GM18526 (cell line): Measurements from ENCODE around the gene CROCC2.

Experiments
- POLR2A ChIP-seq: IDR thresholded peaks from 3 replicates; pipeline ENCODE4 v1.6.1; 2011; ENCODE audit not compliant: insufficient read length; ENCODE audit errors: extremely low read depth

Gene CROCC2

DNA sequence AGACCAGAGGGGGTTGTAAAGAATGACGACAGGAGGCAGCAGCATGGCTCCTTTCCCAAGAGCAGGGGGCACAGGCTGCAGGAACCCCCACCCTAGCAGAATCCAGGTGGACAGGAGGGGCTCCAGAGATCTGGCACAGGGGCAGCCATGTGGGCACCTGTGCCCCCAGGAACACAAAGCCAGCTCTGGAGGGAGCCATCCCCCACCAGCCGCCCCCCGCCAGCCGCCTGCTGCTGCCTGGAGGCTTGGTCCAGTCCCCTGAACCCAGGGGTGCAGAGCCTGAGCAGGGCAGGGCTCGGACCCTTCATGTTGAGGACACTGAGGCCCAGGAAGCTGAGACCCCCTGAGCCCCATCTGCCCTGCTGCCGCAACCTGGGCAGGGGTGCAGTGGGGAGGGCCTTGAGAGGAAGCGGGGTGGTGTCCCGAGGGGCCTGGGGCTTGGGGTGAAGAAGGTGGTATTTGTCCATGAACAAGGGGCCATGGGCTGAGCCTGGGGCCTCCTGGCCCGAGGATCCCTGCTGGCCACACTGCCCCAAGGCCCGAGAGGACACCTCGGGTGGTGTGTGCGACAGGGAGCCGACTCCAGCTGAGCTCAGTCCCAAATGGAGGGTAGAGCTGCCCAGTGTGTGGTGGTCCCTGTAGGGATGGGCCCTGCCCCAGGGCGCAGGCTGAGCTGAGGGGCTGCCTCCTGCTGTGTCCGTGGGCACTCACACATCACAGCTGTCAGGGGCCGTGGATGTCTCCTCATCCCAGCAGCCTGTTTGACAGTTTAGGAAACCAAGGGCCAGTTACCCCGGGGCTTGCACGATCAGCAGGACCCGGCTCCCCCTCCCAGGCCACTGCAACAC is 52.5 kb downstream of the CROCC2 start:
- TF ChIP-seq POLR2A = no peak

DNA sequence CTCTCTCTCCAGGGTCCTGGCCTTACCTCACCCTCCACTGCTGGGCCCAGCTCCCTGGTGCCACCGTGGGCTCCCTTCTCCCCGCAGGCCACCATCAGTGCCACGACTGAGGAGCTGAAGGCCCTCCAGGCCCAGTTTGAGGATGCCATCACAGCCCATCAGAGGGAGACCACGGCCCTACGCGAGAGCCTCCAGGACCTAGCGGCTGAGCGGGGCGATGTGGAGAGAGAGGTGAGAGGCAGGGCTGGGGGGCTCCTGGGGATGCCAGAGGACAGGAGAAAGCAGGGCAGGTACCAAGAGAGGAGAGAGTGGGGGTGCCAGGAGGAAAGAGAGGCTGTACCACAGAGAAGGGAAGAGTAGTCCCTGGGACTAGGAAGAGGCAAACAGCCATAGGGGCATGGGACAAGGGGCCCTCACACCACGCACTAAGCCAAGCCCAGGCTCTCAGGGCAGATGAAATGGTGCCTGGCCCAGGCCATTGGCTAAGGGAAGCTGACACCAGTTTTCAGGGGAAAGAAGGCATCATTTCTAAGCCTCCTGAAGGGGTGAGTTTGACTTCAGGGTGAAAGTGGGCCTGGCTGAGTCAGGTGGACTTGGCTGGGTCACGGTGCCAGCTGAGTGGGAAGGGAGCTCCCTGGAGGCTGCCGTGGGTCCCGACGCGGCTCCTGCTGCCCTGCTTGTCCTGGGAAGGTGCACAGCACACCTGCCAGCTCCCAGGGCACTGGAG is 53.2 kb downstream of the CROCC2 start:
- no peak for TF ChIP-seq POLR2A

DNA sequence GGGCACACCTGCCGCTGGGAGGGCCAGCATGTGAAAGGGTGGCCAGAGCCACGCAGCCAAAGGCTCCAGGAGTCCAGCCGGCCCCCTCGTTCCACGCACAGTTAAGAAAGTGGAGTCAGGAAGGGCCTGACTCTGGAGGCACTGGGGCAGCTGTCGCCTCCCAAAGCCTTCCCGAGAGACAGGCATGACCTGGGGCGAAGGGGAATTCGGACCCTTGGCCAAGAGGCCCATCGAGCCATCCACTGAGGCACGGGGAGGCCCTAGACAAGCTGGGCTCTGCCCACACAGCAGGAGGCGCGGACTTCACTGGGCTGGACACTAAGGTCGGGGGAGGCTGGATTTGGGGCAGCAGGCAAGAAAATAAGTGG is 53.8 kb downstream of the CROCC2 start:
- no peak for TF ChIP-seq POLR2A

DNA sequence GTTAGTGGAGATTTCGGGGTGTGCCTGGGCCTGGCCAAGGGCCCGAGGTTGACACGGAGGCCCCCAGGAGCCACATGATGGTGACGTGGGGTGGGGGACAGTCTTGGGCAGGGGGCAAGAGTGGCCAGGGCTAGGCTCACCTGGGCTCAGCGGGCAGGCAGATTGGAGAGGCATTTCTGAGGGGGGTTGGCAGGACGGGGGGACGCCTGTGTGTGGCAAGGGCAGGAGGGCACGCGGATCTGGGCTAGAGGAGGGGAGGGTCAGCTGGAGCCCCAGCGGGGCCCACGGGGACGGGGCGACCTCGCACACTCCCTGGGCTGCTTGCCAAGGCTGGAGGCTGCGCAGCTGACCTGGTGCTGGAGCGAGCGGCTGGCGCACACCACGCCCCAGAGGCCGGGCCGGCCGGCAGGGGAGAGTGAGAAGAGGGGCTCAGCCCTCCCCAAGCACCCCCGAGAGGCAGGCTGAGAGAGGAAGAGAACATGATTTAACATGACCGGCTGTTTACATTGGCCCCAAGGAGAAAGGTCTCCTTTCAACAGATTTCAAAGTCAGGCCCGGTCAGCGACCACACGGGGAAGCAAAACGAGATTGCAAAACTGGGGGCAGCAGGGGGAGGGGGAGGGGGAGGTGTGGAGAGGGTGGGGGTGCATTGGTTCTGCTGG is 54.3 kb downstream of the CROCC2 start:
- no peak for TF ChIP-seq POLR2A

DNA sequence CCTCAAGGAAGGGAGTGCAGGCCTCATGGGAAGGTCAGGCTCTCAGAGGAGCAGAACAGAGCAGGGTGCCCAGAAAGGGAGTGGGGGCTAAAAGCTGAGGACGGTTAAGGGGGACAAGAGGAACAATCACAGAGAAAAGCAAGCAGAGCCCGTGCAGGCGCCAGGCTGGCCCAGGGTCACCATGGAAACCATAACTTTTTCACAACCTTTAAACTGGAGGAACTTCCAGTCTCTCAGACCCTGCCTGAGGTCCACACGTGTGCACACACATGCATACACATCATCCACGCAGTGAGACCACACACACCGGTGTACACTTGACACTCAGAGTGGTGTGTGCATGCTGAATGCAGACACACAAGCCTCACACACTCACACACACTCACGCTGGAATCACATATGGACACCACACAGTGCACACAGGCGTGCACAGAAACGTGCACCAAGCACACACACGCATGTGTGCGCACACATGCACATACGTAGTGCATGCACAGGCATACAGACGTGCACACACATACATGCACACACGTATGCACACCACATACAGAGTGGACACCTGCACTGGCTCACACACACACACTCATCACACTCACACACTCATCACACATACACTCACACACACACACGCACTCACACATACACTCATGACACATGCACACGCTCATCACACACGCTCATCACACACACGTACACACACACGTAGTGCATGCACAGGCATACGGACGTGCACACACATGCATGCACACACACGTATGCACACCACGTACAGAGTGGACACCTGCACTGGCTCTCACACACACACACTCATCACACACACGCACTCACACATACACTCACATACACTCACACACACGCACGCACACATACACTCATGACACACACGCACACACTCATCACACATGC is 55.1 kb downstream of the CROCC2 start:
- no peak for TF ChIP-seq POLR2A

DNA sequence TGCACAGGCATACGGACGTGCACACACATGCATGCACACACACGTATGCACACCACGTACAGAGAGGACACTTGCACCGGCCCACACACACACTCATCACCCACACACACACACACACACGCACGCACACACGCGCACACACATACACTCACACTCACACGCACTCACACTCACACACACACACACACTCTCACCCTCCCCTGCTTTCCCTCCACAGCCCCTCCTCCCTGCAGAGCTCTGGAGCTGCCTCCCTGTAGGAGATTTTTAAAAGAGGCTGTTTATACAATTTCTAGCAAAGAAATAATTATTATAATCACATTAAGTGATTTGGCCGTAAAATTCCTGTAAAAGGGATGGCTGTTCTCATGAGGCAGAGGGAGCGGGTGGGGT is 55.8 kb downstream of the CROCC2 start:
- TF ChIP-seq POLR2A = no peak

DNA sequence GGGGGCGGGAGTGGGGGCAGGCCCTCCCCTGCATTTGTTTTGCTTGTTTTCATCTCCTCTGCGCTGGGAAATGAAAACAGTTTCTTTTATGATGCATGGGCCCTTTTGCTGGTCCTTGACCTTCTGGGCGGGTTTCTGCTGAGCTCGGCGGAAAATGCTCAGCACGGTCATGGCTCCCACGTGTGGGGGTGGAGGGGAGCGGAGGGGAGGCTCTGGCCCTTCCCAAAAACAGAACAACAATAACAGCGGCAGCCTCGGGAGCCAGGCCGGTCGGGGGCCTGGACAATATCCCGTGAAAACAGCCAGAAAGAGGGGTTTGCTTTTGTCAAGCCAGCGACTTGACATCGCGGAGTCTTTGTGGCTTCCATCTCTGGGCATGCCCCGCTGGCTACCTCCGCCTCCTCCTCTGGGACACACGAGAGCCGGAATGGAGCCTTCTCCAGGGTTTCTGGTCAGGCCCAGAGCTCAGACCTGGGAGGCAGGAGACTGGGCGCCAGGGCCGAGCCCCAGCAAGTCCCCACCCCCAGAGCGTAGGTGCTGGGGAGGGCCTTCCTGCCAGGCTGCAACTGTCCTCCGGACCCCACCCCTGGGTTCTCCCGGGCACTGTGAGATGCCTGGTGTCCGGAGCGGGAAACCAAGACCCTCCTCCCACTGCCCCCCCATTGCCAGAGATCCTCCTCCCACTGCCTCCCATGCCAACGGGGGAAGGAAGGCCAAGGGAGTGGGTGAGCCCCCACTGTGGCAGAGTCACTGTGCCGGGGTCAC is 56.3 kb downstream of the CROCC2 start:
- TF ChIP-seq POLR2A = no peak

DNA sequence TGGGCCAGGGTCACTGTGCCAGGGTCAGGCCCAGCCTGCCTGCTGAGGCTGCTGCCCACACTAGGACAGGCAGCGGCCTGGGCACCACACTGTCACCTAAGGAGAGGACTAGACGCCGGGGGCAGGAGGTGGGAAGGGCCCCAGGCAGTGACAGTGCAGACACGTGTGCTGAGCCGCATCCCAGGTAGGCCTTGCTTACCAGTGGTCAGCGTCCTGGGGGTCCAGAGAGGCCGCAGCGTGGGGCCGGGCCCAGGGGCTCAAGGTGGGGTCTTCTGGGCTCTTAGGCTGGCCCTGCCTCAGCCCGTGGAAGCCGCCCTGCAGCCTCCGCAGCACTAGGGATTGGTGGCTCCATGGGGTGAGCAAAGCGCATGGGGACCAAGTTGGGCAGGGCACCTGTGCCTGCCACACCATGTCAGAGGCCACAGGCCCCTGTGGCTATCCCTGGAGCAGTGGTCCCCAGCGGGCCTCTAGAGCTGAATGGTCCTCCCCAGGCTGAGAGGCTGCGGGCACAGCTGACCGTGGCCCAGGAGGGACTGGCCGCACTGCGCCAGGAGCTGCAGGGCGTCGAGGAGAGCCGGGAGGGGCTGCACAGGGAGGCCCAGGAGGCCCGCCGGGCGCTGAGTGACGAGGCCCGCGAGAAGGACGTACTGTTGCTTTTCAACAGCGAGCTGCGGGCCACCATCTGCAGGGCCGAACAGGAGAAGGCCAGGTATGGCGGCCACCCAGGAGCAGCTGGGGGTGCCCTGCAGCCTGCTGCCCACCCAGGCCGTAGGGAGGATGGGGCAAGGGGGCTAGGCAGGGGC is 57.1 kb downstream of the CROCC2 start:
- no peak for TF ChIP-seq POLR2A

DNA sequence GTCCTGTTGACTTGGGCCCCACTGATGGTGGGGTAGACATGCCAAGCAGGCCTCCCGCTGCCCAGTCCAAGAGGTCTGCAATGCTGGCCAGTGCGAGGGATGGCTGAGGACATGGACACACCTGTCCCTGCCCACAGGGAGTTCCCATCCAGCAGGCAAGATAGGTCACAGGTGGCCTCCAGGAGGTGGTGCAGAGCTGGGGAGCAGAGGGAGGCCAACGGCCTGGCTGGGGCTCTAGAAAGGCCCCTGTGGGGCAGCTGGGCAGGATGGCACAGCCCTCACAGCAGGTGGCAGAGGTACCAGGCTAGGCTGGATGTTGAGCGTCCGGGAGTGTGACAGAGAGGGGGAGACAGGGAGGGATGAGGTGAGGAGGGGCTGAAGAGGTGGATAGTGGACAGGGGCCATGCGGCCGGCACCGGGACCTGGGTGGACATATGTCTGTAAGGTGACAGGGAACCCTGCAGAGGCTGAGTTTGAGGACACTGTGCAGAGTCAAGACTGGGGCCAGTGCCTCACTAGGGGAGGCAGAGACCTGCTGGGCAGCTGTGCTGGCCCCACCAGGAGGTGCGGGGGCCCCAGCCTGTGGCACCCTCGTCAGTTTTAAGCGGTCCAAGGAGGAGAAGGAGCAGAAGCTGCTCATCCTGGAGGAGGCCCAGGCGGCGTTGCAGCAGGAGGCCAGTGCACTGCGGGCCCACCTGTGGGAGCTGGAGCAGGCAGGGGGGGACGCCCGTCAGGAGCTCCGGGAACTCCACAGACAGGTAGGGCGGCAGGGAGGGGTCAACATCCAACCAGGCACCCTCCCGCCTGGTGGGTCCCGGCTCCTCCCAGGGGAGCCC is 58.0 kb downstream of the CROCC2 start:
- TF ChIP-seq POLR2A = no peak

DNA sequence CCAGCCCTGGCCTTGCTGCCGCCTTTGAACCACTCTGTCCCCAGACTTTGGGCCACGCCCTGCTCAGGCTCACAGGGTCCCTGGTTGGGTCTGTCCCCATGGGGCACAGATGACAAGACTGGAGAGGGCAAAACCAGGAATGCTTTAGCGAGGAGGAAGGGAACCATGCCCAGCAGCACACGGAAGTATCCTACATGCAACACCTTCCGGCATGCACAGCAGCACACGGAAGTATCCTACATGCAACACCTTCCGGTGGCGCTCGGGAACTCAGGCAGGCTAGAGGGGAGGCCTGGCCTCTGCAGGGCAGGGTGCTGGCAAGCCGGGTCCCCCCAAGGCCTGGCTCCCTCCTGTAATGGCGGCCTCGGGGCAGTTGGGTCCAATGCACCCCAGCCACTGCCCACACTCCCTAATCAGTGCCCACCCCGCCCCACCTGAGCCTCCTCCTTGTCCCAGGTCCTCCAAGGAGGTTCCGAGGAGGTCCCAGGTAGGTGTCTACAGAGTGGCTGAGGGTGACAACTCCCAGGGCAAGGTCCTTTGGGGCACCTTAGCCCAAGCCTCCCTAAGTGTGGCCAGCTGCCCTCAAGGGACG is 58.7 kb downstream of the CROCC2 start:
- TF ChIP-seq POLR2A = no peak

DNA sequence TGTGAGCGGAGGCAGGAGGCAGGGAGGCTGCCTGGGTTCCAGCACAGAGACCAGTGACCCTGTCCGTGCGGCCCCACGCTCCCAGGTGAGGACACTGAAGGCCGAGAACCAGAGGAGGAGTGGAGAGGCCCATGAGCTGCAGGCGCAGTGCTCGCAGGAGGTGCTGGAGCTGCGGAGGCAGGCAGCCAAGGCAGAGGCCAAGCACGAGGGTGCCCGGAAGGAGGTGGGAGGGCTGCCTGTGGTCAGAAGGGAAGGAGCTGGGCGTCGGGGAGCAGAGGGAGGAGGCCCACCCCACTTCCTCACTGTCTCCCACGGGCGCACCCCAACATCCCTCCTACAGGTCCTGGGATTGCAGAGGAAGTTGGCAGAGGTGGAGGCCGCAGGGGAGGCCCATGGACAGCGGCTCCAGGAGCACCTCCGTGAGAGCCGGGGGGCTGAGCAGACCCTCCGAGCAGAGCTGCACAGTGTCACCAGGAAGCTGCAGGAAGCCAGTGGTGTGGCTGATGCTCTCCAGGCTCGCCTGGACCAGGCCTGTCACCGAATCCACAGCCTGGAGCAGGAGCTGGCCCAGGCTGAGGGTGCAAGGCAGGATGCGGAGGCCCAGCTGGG is 59.3 kb downstream of the CROCC2 start:
- TF ChIP-seq POLR2A = no peak

DNA sequence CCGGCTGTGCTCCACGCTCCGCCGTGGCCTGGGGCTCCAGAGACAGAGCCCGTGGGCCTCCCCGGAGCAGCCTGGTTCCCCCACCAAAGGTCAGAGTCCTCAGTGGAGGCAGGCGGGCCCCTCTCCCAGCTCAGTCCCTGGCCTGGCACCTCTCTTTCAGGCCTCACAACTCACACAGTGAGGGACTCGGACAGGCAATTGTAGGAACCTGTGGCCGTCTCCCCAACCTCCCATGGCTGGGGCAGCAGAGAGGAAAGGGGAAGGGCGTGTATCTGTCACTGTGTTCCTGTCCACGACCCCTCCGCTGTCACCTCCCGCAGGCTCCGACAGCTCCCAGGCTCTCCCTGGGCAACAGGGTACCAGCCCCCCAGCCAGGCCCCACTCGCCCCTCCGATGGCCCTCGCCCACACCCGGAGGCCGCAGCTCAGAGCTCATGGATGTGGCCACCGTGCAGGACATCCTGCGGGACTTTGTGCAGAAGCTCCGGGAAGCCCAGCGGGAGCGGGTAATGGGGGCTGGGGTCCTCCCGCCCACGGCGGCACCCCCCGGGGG is 59.8 kb downstream of the CROCC2 start:
- no peak for TF ChIP-seq POLR2A
